HG02642 (cell line): Measurements from ENCODE around the gene MMP25.

ENCODE experiments used
- ATAC-seq: cut with Tn5 transposase; IDR thresholded peaks from one replicate; pipeline ENCODE4 v1.9.1; 2021; ENCODE audit warnings: mild to moderate bottlenecking; ENCODE audit not compliant: unreplicated experiment, poor library complexity

MMP25 gene

DNA sequence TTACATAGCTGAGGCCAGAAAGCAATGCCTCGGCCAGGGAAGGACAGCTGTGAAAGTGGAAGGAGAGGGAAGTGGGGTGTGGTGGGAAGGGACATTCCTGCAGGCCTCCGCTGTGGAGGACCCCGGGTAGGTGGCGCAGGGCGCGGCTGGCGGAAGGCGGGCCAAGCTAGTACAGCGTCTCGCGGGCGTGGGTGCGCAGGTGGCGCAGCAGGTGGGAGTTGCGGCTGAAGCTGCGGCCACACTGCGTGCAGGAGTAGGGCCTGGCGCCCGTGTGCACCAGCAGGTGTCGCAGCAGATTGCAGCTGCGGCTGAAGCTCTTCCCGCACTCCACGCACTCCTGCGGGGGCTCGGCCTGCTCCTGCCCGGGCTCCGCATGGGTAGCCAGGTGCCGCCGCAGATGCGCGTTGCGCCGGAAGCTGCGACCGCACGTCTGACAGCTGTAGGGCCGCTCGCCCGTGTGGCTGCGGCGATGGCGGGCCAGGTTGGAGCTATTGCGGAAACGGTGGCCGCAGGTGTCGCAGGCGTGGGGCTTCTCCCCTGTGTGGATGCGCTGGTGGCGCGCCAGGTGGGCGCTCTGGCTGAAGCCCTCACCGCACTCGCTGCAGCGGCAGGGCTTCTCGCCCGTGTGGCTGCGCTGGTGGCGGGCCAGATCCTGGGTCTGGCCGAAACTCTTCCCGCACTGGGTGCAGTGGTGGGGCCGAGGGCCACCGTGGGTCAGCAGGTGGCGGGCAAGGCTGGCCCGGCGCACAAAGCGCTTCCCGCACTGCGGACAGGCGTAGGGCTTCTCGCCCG lies 42.8 kb downstream of the MMP25 start:
- ATAC-seq, result no peak

GRCh38 chr16:3089717-3090592 lies 43.6 kb downstream of the MMP25 start:
- ATAC-seq, result no peak

GRCh38 chr16:3091551-3091950 lies 45.2 kb downstream of the MMP25 start:
- ATAC-seq, result no peak

GRCh38 chr16:3092501-3092941 lies 46.2 kb downstream of the MMP25 start:
- no peak for ATAC-seq

DNA sequence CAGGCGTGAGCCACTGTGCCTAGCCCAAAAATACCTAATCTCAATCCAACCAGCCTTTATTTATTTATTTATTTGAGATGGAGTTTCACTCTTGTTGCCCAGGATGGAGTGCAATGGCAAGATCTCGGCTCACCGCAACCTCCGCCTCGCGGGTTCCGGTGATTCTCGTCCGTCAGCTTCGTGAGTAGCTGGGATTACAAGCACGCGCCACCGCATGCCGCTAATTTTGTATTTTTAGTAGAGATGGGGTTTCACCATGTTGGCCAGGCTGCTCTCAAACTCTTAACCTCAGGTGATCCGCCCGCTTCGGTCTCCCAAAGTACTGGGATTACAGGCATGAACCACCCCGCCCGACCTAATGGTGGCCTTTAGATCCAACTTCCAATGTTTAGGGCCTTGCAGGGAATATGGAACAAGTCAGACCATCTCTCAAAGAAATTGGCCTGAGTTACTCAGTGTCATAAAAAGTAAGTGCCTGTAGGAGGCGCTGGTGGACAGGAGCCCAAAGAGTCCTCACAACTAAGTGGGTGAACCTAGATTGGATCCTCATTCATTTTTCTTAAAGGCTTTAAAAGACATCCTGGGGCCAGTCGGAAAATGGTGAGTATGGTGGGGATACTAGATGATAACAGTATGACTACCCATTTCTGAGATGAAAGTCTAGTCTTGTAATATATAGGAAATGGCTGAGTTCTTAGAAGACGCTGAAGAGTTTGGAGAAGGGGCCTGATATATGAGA lies 48.1 kb downstream of the MMP25 start:
- no peak for ATAC-seq

- ATAC-seq, result peak; percentile 60
Observed at GRCh38 chr16:3095869-3096268, 49.5 kb downstream of the MMP25 start.

DNA sequence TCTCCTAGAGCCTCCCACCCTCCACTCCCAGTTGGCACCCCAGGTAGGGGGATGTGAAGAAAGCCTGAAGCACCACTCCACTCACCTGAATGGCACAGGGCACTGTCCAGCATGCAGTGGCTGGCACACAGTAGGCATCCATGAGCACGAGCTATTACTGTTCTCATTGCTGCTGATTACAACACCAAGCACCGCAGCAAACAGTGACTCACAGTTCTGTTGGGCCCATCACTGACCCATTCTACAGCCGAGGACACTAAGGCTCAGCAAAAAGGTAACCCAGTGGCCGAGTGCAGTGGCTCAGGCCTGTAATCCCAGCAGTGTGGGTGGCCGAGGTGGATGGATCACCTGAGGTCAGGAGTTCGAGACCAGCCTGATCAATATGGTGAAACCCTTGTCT lies 50.0 kb downstream of the MMP25 start:
- no peak for ATAC-seq

GRCh38 chr16:3097266-3097665 lies 50.9 kb downstream of the MMP25 start:
- no peak for ATAC-seq

DNA sequence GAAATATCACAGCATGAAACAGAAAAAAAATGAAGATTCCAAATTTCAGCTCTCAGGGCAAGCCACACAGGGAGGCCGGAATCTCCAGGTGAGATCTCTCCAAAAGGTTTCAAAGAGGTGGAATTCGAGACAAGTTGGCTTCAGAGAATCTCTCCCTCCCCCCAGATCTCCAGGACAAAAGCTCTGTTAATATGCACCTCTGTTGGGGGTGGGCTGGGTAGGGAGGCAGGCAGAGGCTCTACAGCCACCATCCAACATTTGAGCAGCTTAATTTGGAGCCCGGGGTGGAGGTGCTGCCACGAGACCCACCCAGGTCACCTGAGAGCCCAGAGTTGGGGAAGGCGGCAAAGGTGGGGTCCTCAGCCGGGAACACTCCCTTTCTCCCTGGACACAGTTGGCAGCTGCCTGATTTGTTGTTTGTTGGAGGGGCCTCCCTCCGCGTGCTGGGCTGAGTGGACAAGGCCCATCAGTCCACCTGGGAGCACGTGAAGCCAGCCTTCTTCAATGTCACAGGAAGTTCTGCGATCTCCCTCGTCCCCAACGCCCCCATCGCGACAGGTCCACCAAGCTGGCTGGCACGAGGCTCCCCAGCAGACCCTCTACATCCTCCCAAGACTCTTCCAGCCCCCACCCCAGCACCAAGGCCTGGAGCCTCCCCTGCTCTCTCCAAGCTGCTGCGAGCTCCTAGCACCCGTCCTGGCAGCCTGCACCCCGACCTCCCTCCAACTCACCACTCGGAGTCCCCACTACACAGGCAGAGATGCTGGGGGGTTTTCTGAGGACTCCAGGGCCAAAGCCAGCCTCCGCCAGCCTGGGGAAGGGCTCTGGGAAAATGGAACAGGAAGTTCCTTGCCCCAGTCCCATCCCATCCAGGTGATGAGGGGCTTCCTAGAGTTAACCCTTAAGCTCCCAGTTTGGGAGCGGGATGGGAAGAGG lies 52.4 kb downstream of the MMP25 start, which contains the start of gene ZSCAN10:
ZSCAN10 (minus strand) TSS at position 836 of the 936 bp plus-strand sequence. CDS start 6,357 bp downstream, outside the sequence.
- ATAC-seq, result no peak

- ATAC-seq, result no peak
Observed at GRCh38 chr16:3099395-3099731, 53.0 kb downstream of the MMP25 start.

DNA sequence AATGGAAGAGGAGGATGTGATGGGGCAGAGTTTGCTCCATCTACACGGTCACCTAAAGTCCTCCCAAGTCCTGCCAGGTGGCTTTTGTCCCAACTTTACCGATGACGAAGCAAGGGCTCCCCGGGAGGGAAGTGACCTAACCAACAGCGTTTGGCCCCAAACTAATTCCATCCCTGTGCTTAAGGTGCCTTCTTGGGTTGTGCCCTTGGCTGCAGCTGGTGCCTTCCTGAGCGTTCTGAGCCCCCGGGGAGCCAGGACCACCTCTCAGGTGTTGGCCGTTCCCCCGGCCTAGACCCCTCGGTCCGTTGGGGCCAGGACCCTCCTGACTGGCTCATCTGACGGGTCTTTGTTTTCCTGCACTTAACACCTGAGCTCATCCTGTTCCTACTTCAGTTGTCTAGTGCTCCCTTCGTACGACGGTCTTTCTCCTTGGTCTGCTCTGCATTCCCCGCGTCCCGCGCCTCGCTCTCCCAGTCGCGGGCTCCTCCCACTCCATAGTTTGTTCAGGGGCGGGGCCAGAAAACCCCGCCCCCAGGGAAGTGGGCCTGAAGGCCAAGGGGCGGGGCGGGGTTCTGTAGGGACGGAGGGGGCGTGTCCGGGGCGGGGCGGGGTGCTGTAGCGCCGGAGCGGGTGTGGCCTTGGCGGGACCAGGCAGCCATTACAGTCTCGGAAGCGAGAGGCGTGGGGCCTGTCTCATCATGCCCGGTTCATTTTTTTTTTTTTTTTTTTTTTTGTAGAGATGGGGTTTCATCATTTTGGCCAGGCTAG lies 53.6 kb downstream of the MMP25 start:
- peak; percentile 66 for ATAC-seq

DNA sequence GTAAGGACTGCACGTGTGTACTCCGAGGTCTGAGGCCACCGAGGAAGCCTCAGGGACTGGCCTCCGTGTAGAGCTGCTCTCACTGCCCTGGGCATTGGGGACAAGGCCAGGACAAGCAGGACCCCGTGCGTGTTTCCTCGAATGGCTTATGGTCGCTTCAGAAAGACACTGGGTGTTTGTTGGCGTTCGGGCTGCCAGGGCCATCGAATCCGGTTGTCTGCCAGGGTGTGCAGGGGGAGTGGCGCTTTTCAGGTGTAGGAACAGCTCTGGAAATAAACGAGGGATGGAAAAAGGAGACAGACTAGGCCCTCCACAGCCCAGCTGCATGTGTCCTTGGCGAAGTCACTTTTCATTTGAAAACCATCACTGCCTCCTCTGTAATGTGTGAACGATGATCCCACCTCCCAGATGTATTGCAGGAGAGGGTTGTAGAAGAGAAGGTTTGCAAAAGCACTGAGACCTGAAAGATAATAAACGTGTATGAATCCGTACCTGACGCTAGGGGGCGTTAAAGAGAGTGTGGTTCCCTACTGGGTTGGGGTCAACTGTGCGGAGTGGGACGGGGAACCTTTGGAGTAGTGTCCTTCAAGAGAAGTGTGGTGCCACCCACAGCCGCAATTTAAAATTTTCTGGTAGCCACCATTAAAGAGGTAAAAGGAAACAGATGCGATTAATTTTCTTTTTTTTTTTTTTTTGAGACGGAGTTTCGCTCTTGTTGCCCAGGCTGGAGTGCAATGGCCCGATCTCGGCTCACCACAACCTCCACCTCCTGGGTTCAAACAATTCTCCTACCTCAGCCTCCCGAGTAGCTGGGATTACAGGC lies 54.9 kb downstream of the MMP25 start:
- ATAC-seq, result no peak

DNA sequence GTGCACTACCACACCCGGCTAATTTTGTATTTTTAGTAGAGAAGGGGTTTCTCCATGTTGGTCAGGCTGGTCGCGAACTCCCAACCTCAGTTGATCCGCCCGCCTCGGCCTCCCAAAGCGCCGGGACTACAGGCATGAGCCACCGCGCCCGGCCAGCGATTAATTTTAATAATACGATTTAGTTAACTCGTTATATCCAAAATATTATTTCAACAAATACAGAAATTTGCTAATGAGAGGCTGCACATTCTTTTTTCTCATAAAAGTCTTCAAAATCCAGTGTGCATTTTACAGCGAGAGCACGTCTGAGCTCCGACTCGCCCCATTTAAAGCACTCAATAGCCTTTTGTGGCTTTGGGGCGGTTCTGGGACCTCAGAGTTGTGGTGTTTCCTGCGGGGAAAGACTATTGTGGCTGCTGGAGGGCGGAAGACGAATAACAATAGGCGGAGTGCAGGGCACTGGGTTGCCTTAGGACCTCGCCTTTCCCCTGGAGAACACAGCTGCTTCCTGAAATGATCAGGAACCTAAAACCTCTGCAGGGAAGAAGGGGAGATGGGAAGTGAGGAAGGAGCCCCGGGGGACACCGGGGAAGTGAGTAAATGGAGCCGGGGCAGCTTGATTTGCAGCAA lies 55.6 kb downstream of the MMP25 start:
- no peak for ATAC-seq

- ATAC-seq, result peak; percentile 89
Observed at GRCh38 chr16:3106205-3106928, 60.0 kb downstream of the MMP25 start.
